K562 (cell line): ENCODE results near the gene TUBB1. TPM values are rescaled to one million over a fixed set of nuclear protein-coding genes. Genes with fewer than 3 reads are reported as not detected.

Experiments
- ARNT ChIP-seq, 2 experiments: fragments of 450-650 bp; IDR thresholded peaks; 2 replicates each; pipeline ENCODE4 v1.6.1; 2016; ENCODE audit warnings: mild to moderate bottlenecking in 1 of 2
- CTCF ChIP-seq, 3 experiments: IDR thresholded peaks in 2 of 3; conservative IDR thresholded peaks in 1 of 3; 2 replicates each; pipeline ENCODE4 v1.5.1; 2011 to 2012; ENCODE audit warnings: low read length in 3 of 3, mild to moderate bottlenecking in 3 of 3, control low read depth in 2 of 3, improper control_type of control experiment in 1 of 3, inconsistent platforms in 1 of 3, low read depth in 1 of 3, mixed read lengths in 1 of 3, moderate library complexity in 1 of 3; ENCODE audit not compliant: insufficient read depth in 2 of 3
- DIDO1 ChIP-seq: fragments of 450-650 bp; IDR thresholded peaks from 2 replicates; pipeline ENCODE4 v1.6.1; 2016; ENCODE audit warnings: low read depth, missing biosample characterization, missing genetic modification characterization
- MEF2A ChIP-seq: IDR thresholded peaks from 2 replicates; pipeline ENCODE4 v1.6.1; 2011; ENCODE audit warnings: low read depth, mild to moderate bottlenecking, low read length, moderate library complexity; ENCODE audit not compliant: control insufficient read depth
- TFE3 ChIP-seq: fragments of 450-650 bp; formaldehyde crosslinking; IDR thresholded peaks from 2 replicates; pipeline ENCODE4 v1.4.0; 2020; ENCODE audit warnings: mild to moderate bottlenecking, mixed read lengths
- VEZF1 ChIP-seq: fragments of 200-800 bp; sonication (Bioruptor generic); IDR thresholded peaks from 2 replicates; pipeline ENCODE4 v1.6.1; 2017; ENCODE audit warnings: missing genetic modification characterization, missing compliant biosample characterization
- ZBTB9 ChIP-seq: fragments of 450-650 bp; formaldehyde crosslinking; IDR thresholded peaks from 2 replicates; pipeline ENCODE4 v1.4.0; 2020; ENCODE audit warnings: mild to moderate bottlenecking, moderate library complexity
- ZC3H11A ChIP-seq: IDR thresholded peaks from 2 replicates; pipeline ENCODE4 v1.6.1; 2012; ENCODE audit warnings: low read depth, low read length, improper control_type of control experiment
- ZNF407 ChIP-seq: fragments of 450-650 bp; IDR thresholded peaks from 2 replicates; pipeline ENCODE4 v1.6.1; 2016; ENCODE audit warnings: low read depth
- polyA plus RNA-seq, 8 experiments: library from polyadenylated mRNA; depleted of rRNA in 4 of 8; stranded (reverse) in 5 of 8; unstranded in 3 of 8; fragments of >200 nt; fragmentation: Nextera tagmentation in 2 of 8; fragmentation: Illumina TruSeq in 1 of 8; extraction: Ambion mirVana in 2 of 8; extraction: Trizol in 1 of 8; gene quantifications; 2 replicates each; pipeline versions ENCODE4 v1.2.1 to v1.2.3, GENCODE V29; 2011 to 2014; ENCODE audit warnings: inconsistent platforms in 1 of 8, missing spikeins in 1 of 8
- total RNA-seq, 7 experiments: library from RNA; depleted of rRNA in 6 of 7; stranded (reverse); fragments of >200 nt in 6 of 7; fragmentation: Illumina TruSeq in 2 of 7; extraction: Trizol in 2 of 7; gene quantifications; 2 replicates each; pipeline versions ENCODE4 v1.2.1 to v1.2.3, GENCODE V29; 2011 to 2021; ENCODE audit warnings: low replicate concordance in 1 of 7

TUBB1 gene
- total and polyA plus RNA-seq, 9 of the 15 experiments (the other 6 are each of a cell fraction or from before 2014, with no cell fraction given), result 1.5 to 3.9 (median 2.4) TPM

GRCh38 chr20:59014680-59015389 is 4.4 kb upstream of the TUBB1 start (continued):
- no peak for TF ChIP-seq CTCF (IDR thresholded peaks at IDR 0.05 in 2 of 3, conservative IDR thresholded peaks at IDR 0.05 in 1 of 3; ENCODE audit: insufficient read depth in 2 of 3, low read depth in 1 of 3, low read length in 3 of 3)
- TF ChIP-seq MEF2A, result peak; percentile 86
- TF ChIP-seq VEZF1 (CRISPR knock-in tag), result peak; percentile 41; the same call in 1 of the 2 replicates
- TF ChIP-seq ZC3H11A, result no peak
- TF ChIP-seq ZNF407, result no peak
- no peak for TF ChIP-seq DIDO1 (tag)
- TF ChIP-seq TFE3 (CRISPR knock-in tag), result no peak
- TF ChIP-seq ZBTB9 (CRISPR knock-in tag), result no peak
- TF ChIP-seq ARNT (IDR thresholded peaks at IDR 0.05), result no peak
